ENCODE results near the gene IPMK.

- TF ChIP-seq CTCF (IDR thresholded peaks at IDR 0.05), result peak; percentile 56 to 68 (median 60)
- no peak for TF ChIP-seq POLR2AphosphoS5 (IDR thresholded peaks at IDR 0.05)
- no peak for TF ChIP-seq EP300 (IDR thresholded peaks at IDR 0.05; ENCODE audit: low read depth)
Observed at GRCh38 chr10:58177362-58177947, 90.2 kb downstream of the IPMK start.

Data from transverse colon (tissue), 4 donors.